NCI-H1105 treated with DMSO at 0.1 percent for 48 hours (cell line): ENCODE data around the gene NAA38.

ENCODE experiments used
- DNase-seq: peaks from one replicate; lab custom pipeline; 2025; lab: John Stamatoyannopoulos, UW

NAA38 gene

GRCh38 chr17:7841396-7841914 is 15.9 kb downstream of the NAA38 start:
- DNase-seq, result peak; percentile 70

- no peak for DNase-seq
Observed at GRCh38 chr17:7840875-7841274, 16.5 kb downstream of the NAA38 start.

GRCh38 chr17:7840441-7840840 is 16.9 kb downstream of the NAA38 start:
- no peak for DNase-seq

GRCh38 chr17:7839876-7840261 is 17.5 kb downstream of the NAA38 start:
- peak; percentile 38 for DNase-seq

GRCh38 chr17:7839190-7839875 is 18.0 kb downstream of the NAA38 start:
- no peak for DNase-seq

- peak; percentile 63 for DNase-seq
Observed at GRCh38 chr17:7838090-7839075, 19.0 kb downstream of the NAA38 start.

GRCh38 chr17:7837408-7838088 is 19.8 kb downstream of the NAA38 start:
- peak; percentile 41 for DNase-seq

GRCh38 chr17:7836596-7837407 is 20.6 kb downstream of the NAA38 start:
- DNase-seq, result peak; percentile 99

GRCh38 chr17:7835814-7836595 is 21.4 kb downstream of the NAA38 start:
- DNase-seq, result no peak

GRCh38 chr17:7834957-7835813 is 22.2 kb downstream of the NAA38 start:
- DNase-seq, result peak; percentile 98

GRCh38 chr17:7834542-7834956 is 22.8 kb downstream of the NAA38 start:
- DNase-seq, result no peak

GRCh38 chr17:7833795-7834541 is 23.4 kb downstream of the NAA38 start, which contains the start of gene KDM6B:
Gene KDM6B, plus strand, starts transcription at chr17:7834217. Its CDS starts 11,338 bp downstream, at chr17:7845555.
- peak; percentile 86 for DNase-seq

- no peak for DNase-seq
Observed at GRCh38 chr17:7833011-7833794, 24.2 kb downstream of the NAA38 start.

GRCh38 chr17:7832431-7832830 is 24.9 kb downstream of the NAA38 start:
- no peak for DNase-seq

GRCh38 chr17:7831233-7831632 is 26.1 kb downstream of the NAA38 start:
- DNase-seq, result no peak

- DNase-seq, result no peak
Observed at GRCh38 chr17:7830616-7831015, 26.7 kb downstream of the NAA38 start.

- no peak for DNase-seq
Observed at GRCh38 chr17:7825206-7825990, 32.0 kb downstream of the NAA38 start.
